NCI-H526 (cell line): ENCODE data around the gene NEK6.

Experiments
- DNase-seq, 2 experiments: peaks; one replicate each; lab custom pipeline; 2025; lab: John Stamatoyannopoulos, UW

The NEK6 gene

DNA sequence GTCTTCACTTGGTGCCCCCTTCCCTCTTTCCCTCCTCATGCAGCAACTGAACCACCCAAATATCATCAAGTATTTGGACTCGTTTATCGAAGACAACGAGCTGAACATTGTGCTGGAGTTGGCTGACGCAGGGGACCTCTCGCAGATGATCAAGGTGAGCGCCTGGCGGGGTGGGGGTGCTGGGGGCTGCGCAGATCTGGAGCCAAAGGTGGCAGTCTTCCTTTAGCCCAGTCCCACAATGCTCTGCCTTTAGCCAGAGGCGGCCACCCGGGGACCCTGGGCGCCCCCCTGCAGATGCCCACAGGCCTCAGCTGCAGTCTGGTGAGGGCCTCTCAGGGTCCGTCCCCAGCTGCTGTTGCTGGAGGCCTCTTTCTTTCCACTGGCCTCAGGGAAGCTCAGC, 63.7 kb downstream of the NEK6 start:
- DNase-seq, result no peak

DNA sequence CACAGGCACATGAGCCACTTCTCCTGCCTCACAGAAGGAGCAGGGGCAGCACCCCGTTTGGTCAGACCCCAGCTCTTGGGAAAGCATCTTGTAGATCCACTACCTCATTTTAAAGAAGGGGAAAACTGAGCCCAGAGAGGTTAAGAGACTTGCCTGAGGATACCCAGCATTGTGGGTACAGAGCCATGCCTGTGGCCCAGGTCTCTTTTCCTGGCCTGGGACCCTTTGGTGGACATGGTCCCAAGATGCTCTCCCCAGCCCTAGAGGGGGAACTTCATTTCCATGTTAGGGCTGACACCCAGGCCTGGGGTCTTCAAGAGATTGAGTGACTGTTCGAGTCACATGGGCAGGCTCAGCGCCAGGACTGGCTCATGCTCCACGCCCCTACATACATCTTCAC, 64.2 kb downstream of the NEK6 start:
- DNase-seq, result no peak

DNA sequence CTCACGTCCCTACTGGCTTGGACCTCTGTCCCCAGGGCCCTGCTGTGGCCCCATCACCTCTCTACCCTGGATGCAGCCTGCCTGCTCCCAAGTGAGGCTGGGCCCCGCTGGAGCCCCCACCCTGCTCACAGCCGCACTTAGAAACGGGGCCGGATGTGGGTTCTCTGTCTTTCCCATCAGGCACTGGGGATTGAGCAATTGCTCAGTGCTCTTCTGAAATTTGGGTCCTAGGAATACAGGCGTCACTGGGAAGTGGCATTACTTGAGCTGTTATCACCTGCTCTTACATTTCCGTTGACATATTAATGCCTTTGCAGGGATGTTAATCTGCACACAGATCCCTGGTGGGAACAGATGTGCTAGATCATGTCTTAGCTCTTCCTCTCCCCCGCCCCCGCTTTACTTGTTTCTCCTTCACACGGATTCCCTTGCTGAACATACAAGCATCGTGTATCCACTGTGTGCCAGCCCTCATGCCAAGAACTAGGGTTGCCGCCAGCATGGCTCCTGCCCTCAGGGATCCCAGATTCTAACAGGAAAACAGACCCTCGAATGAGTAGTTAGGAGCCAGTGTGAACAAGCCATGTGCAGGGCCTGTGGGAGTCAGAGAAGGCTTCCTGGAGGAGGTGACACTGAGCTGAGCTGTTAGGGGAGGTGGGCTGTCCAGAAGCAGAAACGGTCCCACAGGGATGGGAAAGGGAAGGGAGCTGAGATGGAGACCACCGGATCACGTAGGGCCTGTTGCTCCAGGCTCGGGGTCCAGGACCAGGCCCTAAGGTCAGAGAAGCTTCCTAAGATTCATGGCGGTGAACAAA, 65.1 kb downstream of the NEK6 start:
- no peak for DNase-seq

DNA sequence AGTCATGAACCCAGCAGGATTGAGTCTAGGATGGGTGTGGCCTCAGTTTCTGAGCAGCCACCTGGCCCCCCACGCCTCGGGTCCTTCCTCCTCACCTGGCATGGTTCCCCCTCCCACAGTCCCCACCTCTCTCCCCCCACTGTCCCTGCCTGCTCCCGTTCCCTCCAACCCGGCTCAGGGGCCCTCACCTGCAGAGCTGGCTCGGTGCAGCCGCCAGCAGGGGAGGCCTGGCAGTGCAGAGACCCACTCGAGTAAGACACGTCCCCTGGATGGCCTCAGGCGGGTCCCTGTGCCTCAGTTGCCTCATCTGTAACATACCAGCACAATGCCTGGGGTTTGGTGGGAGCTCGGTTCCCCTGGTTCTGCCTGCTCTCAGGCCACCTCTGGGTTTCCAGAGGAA, 66.2 kb downstream of the NEK6 start:
- DNase-seq, result no peak

DNA sequence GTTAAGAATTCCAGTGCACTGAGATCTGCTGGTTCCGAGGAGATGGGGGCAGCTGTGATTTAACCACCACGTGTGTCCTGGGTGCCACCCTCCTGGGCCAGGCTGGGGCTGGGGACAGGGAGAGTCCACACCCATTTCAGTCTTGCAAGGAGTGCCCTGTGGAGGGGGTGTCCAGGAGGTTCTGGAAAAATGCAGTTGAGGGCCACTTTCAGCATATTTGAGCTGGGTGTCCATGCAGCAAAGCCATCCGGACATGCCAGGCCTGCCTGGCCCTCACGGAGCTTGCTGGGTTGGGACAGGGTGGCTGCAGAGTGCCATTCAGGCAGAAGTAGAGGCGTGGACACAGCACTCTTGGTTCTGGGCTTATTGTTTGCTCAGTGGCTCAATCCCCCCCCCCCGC, 68.1 kb downstream of the NEK6 start:
- DNase-seq, result no peak

DNA sequence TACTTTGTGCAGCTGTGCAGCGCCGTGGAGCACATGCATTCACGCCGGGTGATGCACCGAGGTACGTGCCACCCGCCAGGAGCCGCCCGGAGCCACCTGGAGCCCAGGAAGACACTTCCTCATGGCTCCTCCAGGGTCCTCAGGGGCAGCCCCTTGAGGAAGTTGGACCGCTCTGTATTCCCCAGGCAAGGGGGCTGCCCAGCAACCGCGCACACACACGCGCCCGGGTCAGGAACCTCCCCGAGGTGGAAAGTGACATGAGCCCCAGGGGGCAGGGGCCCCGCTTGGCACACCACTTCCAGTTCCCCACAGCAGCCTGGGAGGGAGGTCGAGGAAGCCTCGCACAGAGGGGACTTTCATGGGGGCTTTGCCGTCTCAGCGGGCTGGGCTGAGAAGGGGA, 68.6 kb downstream of the NEK6 start:
- DNase-seq, result no peak

DNA sequence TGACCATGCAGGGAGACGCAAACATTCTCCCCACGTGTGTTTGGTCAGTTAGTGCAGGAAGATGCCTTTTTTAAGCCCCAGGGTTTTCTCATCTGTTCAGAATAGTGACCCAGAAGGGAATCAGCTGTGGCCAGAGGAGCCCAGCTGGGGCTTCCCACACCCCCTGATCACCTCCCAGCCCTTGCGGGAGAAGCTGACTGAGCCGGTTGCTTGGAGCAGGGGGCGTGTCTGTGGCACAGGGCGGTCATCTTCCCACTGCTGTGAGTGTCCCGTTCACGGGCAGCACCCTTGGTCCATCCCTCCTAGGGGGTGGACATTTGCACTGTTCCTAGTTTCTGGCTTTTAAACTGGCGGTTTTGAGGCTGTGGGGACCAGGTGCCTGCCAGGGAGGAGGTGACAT, 69.7 kb downstream of the NEK6 start:
- no peak for DNase-seq

DNA sequence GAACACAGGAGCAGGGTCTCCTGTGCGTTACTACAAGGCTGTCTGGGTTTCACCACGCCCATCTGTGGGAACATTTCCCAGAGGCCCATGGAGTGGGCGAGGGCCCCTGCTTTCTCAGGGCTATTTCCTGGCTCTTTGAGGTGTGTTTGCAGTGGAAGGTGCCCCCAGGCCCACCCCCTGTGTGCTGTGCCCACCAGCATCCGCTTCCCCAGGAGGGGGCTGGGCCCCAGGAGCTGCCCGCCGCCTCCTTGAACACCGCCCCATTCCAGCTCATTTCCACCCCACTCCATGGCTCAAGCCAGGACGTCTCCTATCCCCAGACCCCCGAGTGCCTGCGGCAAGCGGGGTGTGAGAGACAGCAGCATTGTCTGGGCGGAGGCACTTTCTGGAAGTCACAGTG, 70.5 kb downstream of the NEK6 start:
- no peak for DNase-seq

DNA sequence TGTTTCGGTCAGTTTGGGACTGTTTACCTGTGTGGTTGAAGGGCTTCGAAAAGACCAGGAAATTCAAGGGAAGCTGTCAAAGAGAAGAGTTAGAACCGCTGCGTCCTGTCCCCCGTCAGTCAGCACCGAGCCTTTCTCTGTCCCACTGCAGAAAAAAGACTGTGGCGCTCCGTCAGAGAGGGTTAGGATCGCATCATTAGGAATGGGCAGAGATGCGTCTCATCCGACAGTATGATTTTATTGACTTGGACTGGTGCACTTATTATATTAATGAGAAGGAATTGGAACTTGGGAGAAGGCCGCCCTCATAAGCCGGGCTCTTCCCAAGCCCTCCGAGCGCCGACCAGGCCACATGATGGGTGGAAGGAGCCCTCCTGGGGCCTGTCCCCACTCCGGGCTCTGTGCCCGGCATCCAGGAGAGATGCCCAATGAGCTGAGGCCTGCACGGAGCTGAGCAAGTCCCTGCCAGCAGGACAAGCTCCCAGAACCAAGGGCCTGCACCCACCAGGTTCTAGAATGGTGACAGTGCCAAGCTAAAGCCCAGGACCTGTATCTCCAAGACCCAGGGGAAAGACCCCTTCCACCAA, 71.5 kb downstream of the NEK6 start:
- DNase-seq, result no peak

GRCh38 chr9:124330011-124330697, 72.4 kb downstream of the NEK6 start:
- peak; percentile 57 to 82 for DNase-seq

- DNase-seq, result no peak
Measured at GRCh38 chr9:124331580-124331979, 73.8 kb downstream of the NEK6 start.

DNA sequence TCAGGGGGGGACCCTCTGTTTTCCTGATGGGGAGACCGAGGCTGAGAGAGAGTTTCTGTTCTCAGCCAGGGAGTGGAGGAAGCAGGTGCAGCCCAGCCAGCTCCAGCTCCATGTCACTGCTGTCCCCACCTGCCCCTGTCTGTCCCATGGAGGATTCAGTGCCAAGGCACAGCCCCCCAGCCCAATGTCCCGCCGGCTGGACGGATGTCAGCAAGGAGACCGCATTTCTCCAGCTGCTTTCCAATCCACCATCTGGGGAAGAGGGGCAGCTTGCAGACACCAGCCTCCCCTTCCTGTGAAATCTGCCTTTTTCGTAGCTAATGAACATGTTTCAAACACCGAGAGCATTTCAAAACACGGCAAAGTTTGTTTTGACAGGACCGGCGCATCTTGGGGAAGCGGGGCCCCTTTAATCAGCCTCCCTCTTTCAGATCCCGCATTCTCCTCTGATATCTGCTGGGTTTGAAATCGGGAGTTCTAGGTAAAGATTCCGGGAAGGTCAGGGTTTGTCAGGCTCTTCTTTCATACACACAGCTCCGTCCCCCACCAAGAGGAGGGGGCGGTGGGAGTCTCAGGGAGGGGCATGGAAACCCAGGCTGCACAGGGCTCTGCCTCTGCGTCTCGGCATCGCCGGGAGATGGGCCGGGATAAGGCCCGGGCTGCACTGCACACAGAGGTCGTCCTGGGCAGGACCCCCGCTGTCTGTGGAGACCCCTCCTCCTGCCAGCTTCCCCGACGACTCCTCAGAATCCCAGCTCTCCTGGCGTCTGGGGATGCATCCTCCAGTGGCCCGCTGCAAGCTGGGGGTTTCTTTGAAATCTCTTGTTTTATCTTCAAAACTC, 74.8 kb downstream of the NEK6 start:
- DNase-seq, result no peak

DNA sequence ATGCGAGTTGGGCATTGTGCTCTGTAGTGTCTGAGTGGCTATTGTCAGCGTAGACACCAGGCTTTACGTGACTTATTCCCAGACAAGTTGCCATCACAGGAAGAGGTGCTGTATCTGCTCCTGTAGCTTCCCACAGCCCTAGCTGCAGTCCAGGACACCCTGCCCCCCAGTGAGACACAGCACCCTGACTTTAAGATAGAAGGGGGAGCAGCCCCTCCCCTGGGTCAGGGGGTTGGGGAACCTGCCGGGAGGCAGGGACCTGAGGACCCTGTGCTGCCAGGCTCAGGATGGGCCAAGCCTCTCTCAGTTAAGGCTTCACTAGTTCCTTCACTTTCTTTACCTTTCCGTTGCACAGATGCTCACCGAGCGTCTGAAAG, 75.4 kb downstream of the NEK6 start:
- no peak for DNase-seq

- no peak for DNase-seq
Measured at GRCh38 chr9:124334568-124335319, 77.0 kb downstream of the NEK6 start.

DNA sequence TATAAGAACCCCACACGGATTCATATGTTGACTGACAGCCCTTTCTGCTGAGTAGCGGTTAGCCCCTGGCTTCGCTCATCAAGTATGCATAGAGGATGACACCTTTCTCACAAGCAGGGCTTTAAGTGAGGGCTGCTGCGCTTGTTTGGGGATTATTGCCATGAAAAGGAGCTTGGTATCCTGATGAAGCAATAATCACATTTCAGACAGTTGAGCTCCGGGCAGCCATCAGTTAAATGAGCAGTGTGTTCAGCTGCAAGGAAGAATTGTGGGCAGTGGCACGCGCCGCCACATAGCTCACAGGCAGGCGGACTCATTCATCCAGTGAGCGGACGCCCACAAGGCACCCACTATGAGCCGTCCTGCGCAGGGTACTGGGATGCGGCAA, 77.6 kb downstream of the NEK6 start:
- no peak for DNase-seq

DNA sequence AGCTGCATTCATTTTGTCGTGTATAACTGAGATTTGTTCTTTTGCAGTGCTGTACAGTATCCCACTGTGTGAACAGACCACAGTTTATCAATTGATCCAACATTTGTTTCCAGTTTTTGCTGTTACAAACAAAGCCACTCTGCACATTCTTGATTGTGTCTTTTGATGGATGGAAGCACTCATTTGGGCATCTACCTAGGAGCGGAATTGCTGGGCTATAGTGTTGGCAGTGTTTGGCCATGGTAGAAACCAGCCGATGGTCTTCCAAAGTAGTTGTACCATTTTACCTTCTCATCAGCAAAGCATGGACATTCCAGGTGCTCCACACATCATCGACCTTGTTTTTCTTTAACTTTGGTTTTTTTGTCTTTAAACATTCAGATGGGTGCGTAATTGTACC, 79.8 kb downstream of the NEK6 start:
- no peak for DNase-seq

- DNase-seq, result no peak
Measured at GRCh38 chr9:124339603-124340146, 81.9 kb downstream of the NEK6 start.

GRCh38 chr9:124340219-124341069, 82.7 kb downstream of the NEK6 start:
- no peak for DNase-seq

GRCh38 chr9:124341455-124342170, 83.9 kb downstream of the NEK6 start:
- DNase-seq, result no peak

DNA sequence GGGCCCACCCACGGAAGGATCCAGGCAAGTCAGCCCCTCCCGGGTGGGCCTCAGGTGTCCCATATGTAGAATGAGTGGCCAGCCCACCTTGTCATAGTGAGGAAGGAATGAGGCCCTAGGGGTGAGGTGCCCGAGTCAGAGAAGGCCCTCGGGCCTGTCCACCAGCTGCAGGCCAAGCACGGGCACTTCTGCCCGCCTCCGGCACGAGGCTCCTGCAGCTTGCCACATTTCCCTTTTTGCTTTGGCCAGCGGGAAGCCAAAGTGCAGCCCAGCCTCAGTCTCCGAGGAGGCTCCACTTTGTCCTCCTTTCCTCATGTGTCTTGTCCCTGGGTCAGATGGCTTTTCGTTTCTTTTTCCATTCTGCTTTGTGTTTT, 84.6 kb downstream of the NEK6 start:
- DNase-seq, result no peak
